ENCODE measurements around the gene FUS.
"Not testable (repeated sequence)": the region's sequence is repeated elsewhere in the genome, so short reads cannot be mapped to it uniquely, and the experiment has no call there.

The FUS gene

GRCh38 chr16:31179747-31180459 lies at the start of gene FUS:
TSS of gene FUS (plus strand) at chr16:31180139. CDS start at chr16:31180215, 76 bp downstream.
- FAIRE-seq (peak; percentile 84), DNase-seq (ENCODE audit: insufficient read length, low spot score) (peak; percentile 80)

- FAIRE-seq: no peak
- DNase-seq (ENCODE audit: insufficient read length, low spot score): no peak
Observed at GRCh38 chr16:31130336-31130891, 49.5 kb upstream of the FUS start.

- DNase-seq (ENCODE audit: insufficient read length, low spot score) (no peak), FAIRE-seq (no peak)
Observed at GRCh38 chr16:31130899-31131298, 49.0 kb upstream of the FUS start.

GRCh38 chr16:31131416-31131815 lies 48.5 kb upstream of the FUS start:
- DNase-seq (ENCODE audit: insufficient read length, low spot score) (no peak), FAIRE-seq (no peak)

- FAIRE-seq (no peak), DNase-seq (ENCODE audit: insufficient read length, low spot score) (no peak)
Observed at GRCh38 chr16:31131841-31132271, 48.1 kb upstream of the FUS start.

GRCh38 chr16:31132303-31132979 lies 47.5 kb upstream of the FUS start:
- DNase-seq (ENCODE audit: insufficient read length, low spot score) (no peak), FAIRE-seq (no peak)

GRCh38 chr16:31133046-31133501 lies 46.9 kb upstream of the FUS start:
- DNase-seq (ENCODE audit: insufficient read length, low spot score) (no peak), FAIRE-seq (no peak)

- no peak for DNase-seq (ENCODE audit: insufficient read length, low spot score)
- FAIRE-seq: no peak
Observed at GRCh38 chr16:31134091-31134571, 45.8 kb upstream of the FUS start.

GRCh38 chr16:31134625-31135534 lies 45.1 kb upstream of the FUS start:
- DNase-seq (ENCODE audit: insufficient read length, low spot score) (no peak), FAIRE-seq (no peak)

GRCh38 chr16:31135535-31136286 lies 44.2 kb upstream of the FUS start, which contains the start of gene PRSS8:
TSS of gene PRSS8 (minus strand) at chr16:31135727. CDS start at chr16:31135498, 229 bp downstream.
- DNase-seq (ENCODE audit: insufficient read length, low spot score): no peak
- no peak for FAIRE-seq

- DNase-seq (ENCODE audit: insufficient read length, low spot score) (no peak), FAIRE-seq (no peak)
Observed at GRCh38 chr16:31136287-31136662, 43.7 kb upstream of the FUS start.

GRCh38 chr16:31136822-31137499 lies 43.0 kb upstream of the FUS start:
- FAIRE-seq; DNase-seq (ENCODE audit: insufficient read length, low spot score): not testable (repeated sequence)

- FAIRE-seq: no peak
- no peak for DNase-seq (ENCODE audit: insufficient read length, low spot score)
Observed at GRCh38 chr16:31138621-31139578, 41.0 kb upstream of the FUS start.

GRCh38 chr16:31141071-31141469 lies 38.9 kb upstream of the FUS start:
- not testable (repeated sequence) for DNase-seq (ENCODE audit: insufficient read length, low spot score); FAIRE-seq

GRCh38 chr16:31141489-31142108 lies 38.3 kb upstream of the FUS start:
- FAIRE-seq (no peak), DNase-seq (ENCODE audit: insufficient read length, low spot score) (no peak)

- DNase-seq (ENCODE audit: insufficient read length, low spot score) (peak; percentile 100), FAIRE-seq (peak; percentile 93)
Observed at GRCh38 chr16:31142109-31143010, 37.6 kb upstream of the FUS start.
